Muscle layer of duodenum (tissue), 2 donors: ENCODE measurements around the gene TNFSF18.
"Not testable (repeated sequence)": the region's sequence is repeated elsewhere in the genome, so short reads cannot be mapped to it uniquely, and the experiment has no call there.

Experiments
- H3K27ac ChIP-seq: one replicate; pipeline ENCODE4 v1.7.0; 2013; ENCODE audit warnings: mild to moderate bottlenecking, low read length
- H3K27me3 ChIP-seq: one replicate; pipeline ENCODE4 v1.7.0; 2013; ENCODE audit warnings: low read depth, mild to moderate bottlenecking, control low read depth, low read length
- H3K36me3 ChIP-seq, 2 donors: one replicate each; pipeline ENCODE4 v1.7.0; 2013; ENCODE audit warnings: low read length in 2 of 2, control low read depth in 1 of 2, mild to moderate bottlenecking in 1 of 2; ENCODE audit not compliant: insufficient read depth in 2 of 2, control insufficient read depth in 1 of 2
- H3K4me1 ChIP-seq, 2 donors: one replicate each; pipeline ENCODE4 v1.7.0; 2013; ENCODE audit warnings: low read length in 2 of 2, mild to moderate bottlenecking in 2 of 2, control low read depth in 1 of 2, moderate library complexity in 1 of 2; ENCODE audit not compliant: insufficient read depth in 2 of 2, control insufficient read depth in 1 of 2
- H3K4me3 ChIP-seq, 2 donors: one replicate each; pipeline ENCODE4 v1.7.0; 2013; ENCODE audit warnings: low read length in 2 of 2, low read depth in 1 of 2, mild to moderate bottlenecking in 1 of 2
- H3K9me3 ChIP-seq, 2 donors: one replicate each; pipeline ENCODE4 v1.7.0; 2013; ENCODE audit warnings: low read length in 2 of 2, control low read depth in 1 of 2, mild to moderate bottlenecking in 1 of 2; ENCODE audit not compliant: control insufficient read depth in 1 of 2
- donor health status: healthy.

Gene TNFSF18

GRCh38 chr1:173050865-173051264, at the start of gene TNFSF18:
TSS of gene TNFSF18 (minus strand) at chr1:173050941. CDS start at chr1:173050896, 45 bp downstream.
- peaks cover 12 to 33% of the 10 kb centered on the region in 2 donors for H3K4me1 ChIP-seq
- H3K27me3 ChIP-seq = no peaks in the 10 kb centered on the region
- no peak within 1 kb of the TSS for H3K4me3 ChIP-seq
- H3K9me3 ChIP-seq = no peaks in the 10 kb centered on the region
- H3K27ac ChIP-seq = no peak within 1 kb of the TSS
- H3K36me3 ChIP-seq = no peaks in the 10 kb centered on the region

- Histone ChIP-seq H3K4me1 (no peaks in the 10 kb centered on the region), H3K27me3 (no peaks in the 10 kb centered on the region), H3K36me3 (no peaks in the 10 kb centered on the region), H3K4me3 (no peak overlapping the region), H3K27ac (no peak overlapping the region), H3K9me3 (peaks cover 7 to 9% of the 10 kb centered on the region in 2 donors)
Observed at GRCh38 chr1:173099166-173099565, 48.4 kb upstream of the TNFSF18 start.

GRCh38 chr1:173098117-173098516, 47.4 kb upstream of the TNFSF18 start:
- Histone ChIP-seq H3K27me3 (no peaks in the 10 kb centered on the region), H3K4me1 (no peaks in the 10 kb centered on the region), H3K9me3 (peaks cover 1 to 2% of the 10 kb centered on the region in 2 donors), H3K36me3 (no peaks in the 10 kb centered on the region), H3K4me3 (no peak overlapping the region), H3K27ac (no peak overlapping the region)

- Histone ChIP-seq H3K36me3 (no peaks in the 10 kb centered on the region), H3K4me1 (no peaks in the 10 kb centered on the region), H3K27me3 (no peaks in the 10 kb centered on the region), H3K27ac (no peak overlapping the region), H3K9me3 (no peaks in the 10 kb centered on the region), H3K4me3 (no peak overlapping the region)
Observed at GRCh38 chr1:173097001-173097400, 46.3 kb upstream of the TNFSF18 start.

GRCh38 chr1:173095632-173096031, 44.9 kb upstream of the TNFSF18 start:
- Histone ChIP-seq H3K4me3 (no peak overlapping the region), H3K4me1 (no peaks in the 10 kb centered on the region), H3K9me3 (no peaks in the 10 kb centered on the region), H3K27ac (no peak overlapping the region), H3K27me3 (no peaks in the 10 kb centered on the region), H3K36me3 (no peaks in the 10 kb centered on the region)

GRCh38 chr1:173094541-173094940, 43.8 kb upstream of the TNFSF18 start:
- H3K9me3 ChIP-seq = no peaks in the 10 kb centered on the region
- no peak overlapping the region for H3K27ac ChIP-seq
- no peaks in the 10 kb centered on the region for H3K36me3 ChIP-seq
- H3K4me3 ChIP-seq = no peak overlapping the region
- no peaks in the 10 kb centered on the region for H3K27me3 ChIP-seq
- no peaks in the 10 kb centered on the region for H3K4me1 ChIP-seq

- no peaks in the 10 kb centered on the region for H3K9me3 ChIP-seq
- no peak overlapping the region for H3K27ac ChIP-seq
- H3K27me3 ChIP-seq = no peaks in the 10 kb centered on the region
- H3K36me3 ChIP-seq = no peaks in the 10 kb centered on the region
- no peak overlapping the region for H3K4me3 ChIP-seq
- no peaks in the 10 kb centered on the region for H3K4me1 ChIP-seq
Observed at GRCh38 chr1:173093691-173094445, 43.1 kb upstream of the TNFSF18 start.

GRCh38 chr1:173084292-173084691, 33.6 kb upstream of the TNFSF18 start:
- Histone ChIP-seq H3K4me3 (no peak overlapping the region), H3K27me3 (no peaks in the 10 kb centered on the region), H3K9me3 (no peaks in the 10 kb centered on the region), H3K4me1 (no peaks in the 10 kb centered on the region), H3K36me3 (no peaks in the 10 kb centered on the region), H3K27ac (no peak overlapping the region)

GRCh38 chr1:173082913-173083312, 32.2 kb upstream of the TNFSF18 start:
- Histone ChIP-seq H3K9me3 (no peaks in the 10 kb centered on the region), H3K4me1 (no peaks in the 10 kb centered on the region), H3K36me3 (no peaks in the 10 kb centered on the region), H3K27me3 (no peaks in the 10 kb centered on the region), H3K27ac (no peak overlapping the region), H3K4me3 (no peak overlapping the region)

- not testable (repeated sequence) for H3K27ac ChIP-seq, H3K4me1 ChIP-seq, H3K9me3 ChIP-seq, H3K27me3 ChIP-seq, H3K36me3 ChIP-seq, H3K4me3 ChIP-seq
Observed at GRCh38 chr1:173074217-173074616, 23.5 kb upstream of the TNFSF18 start.

- Histone ChIP-seq H3K4me1 (no peaks in the 10 kb centered on the region), H3K27me3 (no peaks in the 10 kb centered on the region), H3K9me3 (no peaks in the 10 kb centered on the region), H3K27ac (no peak overlapping the region), H3K36me3 (no peaks in the 10 kb centered on the region), H3K4me3 (no peak overlapping the region)
Observed at GRCh38 chr1:173064011-173064410, 13.3 kb upstream of the TNFSF18 start.

- Histone ChIP-seq H3K9me3 (no peaks in the 10 kb centered on the region), H3K27me3 (no peaks in the 10 kb centered on the region), H3K36me3 (no peaks in the 10 kb centered on the region), H3K27ac (no peak overlapping the region), H3K4me3 (no peak overlapping the region), H3K4me1 (no peaks in the 10 kb centered on the region)
Observed at GRCh38 chr1:173063171-173063570, 12.4 kb upstream of the TNFSF18 start.
